ENCODE results near the gene PPFIA1.

The PPFIA1 gene

GRCh38 chr11:70250876-70251658 is 19.4 kb upstream of the PPFIA1 start:
- no peak overlapping the region for H3K4me3 ChIP-seq (ENCODE audit: low read length)
- no peaks in the 10 kb centered on the region for H3F3A ChIP-seq (ENCODE audit: insufficient read depth, low read length)
- no peaks in the 10 kb centered on the region for H3K9me3 ChIP-seq (replicated peaks; ENCODE audit: insufficient read depth, low read length)
- no peak overlapping the region for H3K27ac ChIP-seq (ENCODE audit: low read length)
- no peak overlapping the region for H3K9ac ChIP-seq (ENCODE audit: low read length)
- no peaks in the 10 kb centered on the region for H3K4me1 ChIP-seq (ENCODE audit: low read length)
- no peaks in the 10 kb centered on the region for H4K20me1 ChIP-seq (ENCODE audit: insufficient read depth, low read length)
- no peak overlapping the region for H3K4me2 ChIP-seq (ENCODE audit: low read depth, low read length)
- no peaks in the 10 kb centered on the region for H3K9me2 ChIP-seq (replicated peaks; ENCODE audit: insufficient read depth, low read length)
- H2AFZ ChIP-seq (ENCODE audit: low read length): no peak overlapping the region
- H3K36me3 ChIP-seq (replicated peaks; ENCODE audit: insufficient read depth, low read length): no peaks in the 10 kb centered on the region
- H3K79me2 ChIP-seq (ENCODE audit: low read length): no peaks in the 10 kb centered on the region
- no peak for DNase-seq
- TF ChIP-seq EZH2phosphoT487 (IDR thresholded peaks at IDR 0.05; ENCODE audit: low read length) (no peak), EZH2 (optimal IDR thresholded peaks at IDR 0.05; ENCODE audit: low read depth, low read length) (no peak), CTCF (IDR thresholded peaks at IDR 0.05; ENCODE audit: low read length) (no peak)
- peaks cover 90% of the 10 kb centered on the region for H3K27me3 ChIP-seq (replicated peaks; ENCODE audit: insufficient read depth, low read length)

- Histone ChIP-seq H4K20me1 (ENCODE audit: insufficient read depth, low read length) (no peaks in the 10 kb centered on the region), H3K9me3 (replicated peaks; ENCODE audit: insufficient read depth, low read length) (no peaks in the 10 kb centered on the region), H3K9ac (ENCODE audit: low read length) (no peak overlapping the region), H3K4me1 (ENCODE audit: low read length) (no peaks in the 10 kb centered on the region), H3K27ac (ENCODE audit: low read length) (no peak overlapping the region), H3K4me3 (ENCODE audit: low read length) (no peak overlapping the region), H3K9me2 (replicated peaks; ENCODE audit: insufficient read depth, low read length) (no peaks in the 10 kb centered on the region), H3F3A (ENCODE audit: insufficient read depth, low read length) (no peaks in the 10 kb centered on the region), H3K27me3 (replicated peaks; ENCODE audit: insufficient read depth, low read length) (peaks cover 85% of the 10 kb centered on the region), H3K36me3 (replicated peaks; ENCODE audit: insufficient read depth, low read length) (no peaks in the 10 kb centered on the region), H3K79me2 (ENCODE audit: low read length) (no peaks in the 10 kb centered on the region), H2AFZ (ENCODE audit: low read length) (no peak overlapping the region), H3K4me2 (ENCODE audit: low read depth, low read length) (no peak overlapping the region)
- no peak for DNase-seq
- TF ChIP-seq EZH2phosphoT487 (IDR thresholded peaks at IDR 0.05; ENCODE audit: low read length) (no peak), EZH2 (optimal IDR thresholded peaks at IDR 0.05; ENCODE audit: low read depth, low read length) (no peak), CTCF (IDR thresholded peaks at IDR 0.05; ENCODE audit: low read length) (no peak)
These were observed 18.7 kb upstream of the PPFIA1 start for GRCh38 chr11:70251659-70252321.

GRCh38 chr11:70252844-70253243 is 17.6 kb upstream of the PPFIA1 start:
- no peaks in the 10 kb centered on the region for H3K36me3 ChIP-seq (replicated peaks; ENCODE audit: insufficient read depth, low read length)
- DNase-seq: no peak
- no peaks in the 10 kb centered on the region for H3K79me2 ChIP-seq (ENCODE audit: low read length)
- no peak overlapping the region for H2AFZ ChIP-seq (ENCODE audit: low read length)
- no peak overlapping the region for H3K4me2 ChIP-seq (ENCODE audit: low read depth, low read length)
- no peaks in the 10 kb centered on the region for H3K9me3 ChIP-seq (replicated peaks; ENCODE audit: insufficient read depth, low read length)
- H3K4me3 ChIP-seq (ENCODE audit: low read length): no peak overlapping the region
- no peaks in the 10 kb centered on the region for H3K9me2 ChIP-seq (replicated peaks; ENCODE audit: insufficient read depth, low read length)
- H3K9ac ChIP-seq (ENCODE audit: low read length): no peak overlapping the region
- TF ChIP-seq EZH2 (optimal IDR thresholded peaks at IDR 0.05; ENCODE audit: low read depth, low read length) (no peak), CTCF (IDR thresholded peaks at IDR 0.05; ENCODE audit: low read length) (no peak), EZH2phosphoT487 (IDR thresholded peaks at IDR 0.05; ENCODE audit: low read length) (no peak)
- peaks cover 77% of the 10 kb centered on the region for H3K27me3 ChIP-seq (replicated peaks; ENCODE audit: insufficient read depth, low read length)
- H3K27ac ChIP-seq (ENCODE audit: low read length): no peak overlapping the region
- no peaks in the 10 kb centered on the region for H3K4me1 ChIP-seq (ENCODE audit: low read length)
- no peaks in the 10 kb centered on the region for H4K20me1 ChIP-seq (ENCODE audit: insufficient read depth, low read length)
- no peaks in the 10 kb centered on the region for H3F3A ChIP-seq (ENCODE audit: insufficient read depth, low read length)

Measured in MM.1S (cell line).